Putamen (tissue), 1 donor: ENCODE measurements around the gene SH3BP4.

Experiments
- DNase-seq: peaks from one replicate; pipeline ENCODE4 v3.0.0-alpha.2; 2016; ENCODE audit warnings: low spot score

The SH3BP4 gene

DNA sequence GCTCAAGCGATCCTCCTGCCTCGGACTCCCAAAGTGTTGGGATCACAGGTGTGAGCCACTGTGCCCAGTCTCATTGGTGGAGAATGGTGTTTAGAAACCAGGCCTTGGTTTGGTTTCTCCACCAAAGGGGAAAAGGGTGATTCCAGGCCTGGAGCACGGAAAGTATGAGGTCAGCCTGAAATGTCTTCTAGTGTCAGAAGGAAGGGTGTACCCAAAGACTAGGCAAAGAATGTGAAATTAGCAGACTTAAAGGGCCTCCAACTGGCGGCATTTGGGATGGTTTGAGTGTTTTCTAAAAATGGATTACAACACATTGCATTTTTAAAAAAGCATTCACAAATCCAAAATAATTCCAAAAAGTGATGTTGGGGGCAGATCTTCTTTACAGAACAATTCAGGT lies 139.6 kb downstream of the SH3BP4 start:
- DNase-seq = no peak

DNA sequence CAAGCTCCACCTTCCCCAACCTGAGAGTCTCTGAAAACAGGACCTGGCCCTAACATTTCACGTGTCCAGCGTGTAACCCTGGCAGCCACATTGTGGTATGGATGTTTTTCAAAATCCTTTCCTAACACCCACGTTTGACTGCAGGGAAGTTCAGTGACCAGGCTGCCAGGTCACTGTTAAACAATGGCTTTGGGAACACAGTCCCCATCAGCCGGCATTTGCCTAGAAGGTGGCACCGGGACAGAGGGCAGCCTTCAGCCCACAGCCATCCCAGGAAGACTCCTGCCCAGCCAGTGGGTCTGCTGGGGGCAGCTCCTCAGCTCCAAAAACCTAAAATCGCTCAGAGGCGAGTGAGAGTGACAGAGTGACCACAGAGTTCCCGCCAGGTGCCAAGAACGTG lies 140.2 kb downstream of the SH3BP4 start:
- DNase-seq = no peak

DNA sequence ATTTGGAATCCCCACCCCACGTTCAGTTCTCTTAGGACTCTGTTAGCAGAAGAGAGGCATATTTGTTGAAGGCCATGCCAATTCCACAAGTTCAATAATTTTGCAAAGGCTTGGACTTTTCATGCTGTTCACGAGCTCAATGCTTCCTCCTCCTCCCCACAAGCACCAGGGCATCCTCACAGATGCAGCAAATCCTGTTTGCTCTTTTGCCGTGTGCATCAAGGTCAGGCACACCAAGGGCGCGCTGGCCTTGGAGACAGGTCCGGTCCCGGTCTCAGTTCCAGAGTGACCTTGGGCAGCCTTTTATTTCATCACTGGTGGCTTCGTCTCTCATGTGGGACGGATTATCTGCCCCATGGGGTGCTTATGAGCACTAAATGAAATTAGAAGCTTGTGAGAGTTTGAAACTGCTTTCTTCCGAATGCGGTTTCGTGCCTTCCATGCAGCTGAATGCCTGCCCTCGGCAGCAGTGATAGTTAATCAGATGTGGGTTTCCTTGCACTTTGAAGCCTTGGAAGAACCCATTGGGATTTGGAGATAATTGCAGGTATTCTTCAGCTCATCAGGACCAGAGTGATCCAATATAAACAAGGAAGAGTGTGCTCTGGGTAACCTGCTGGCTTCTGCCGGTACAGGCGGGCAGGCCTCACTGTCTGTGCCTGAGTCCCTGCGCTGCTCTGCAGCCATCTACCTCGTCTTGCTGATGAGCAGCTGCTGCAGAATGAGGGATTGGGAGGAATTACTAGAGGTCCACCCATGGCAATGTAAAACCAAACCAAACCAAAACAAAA lies 140.8 kb downstream of the SH3BP4 start:
- no peak for DNase-seq

DNA sequence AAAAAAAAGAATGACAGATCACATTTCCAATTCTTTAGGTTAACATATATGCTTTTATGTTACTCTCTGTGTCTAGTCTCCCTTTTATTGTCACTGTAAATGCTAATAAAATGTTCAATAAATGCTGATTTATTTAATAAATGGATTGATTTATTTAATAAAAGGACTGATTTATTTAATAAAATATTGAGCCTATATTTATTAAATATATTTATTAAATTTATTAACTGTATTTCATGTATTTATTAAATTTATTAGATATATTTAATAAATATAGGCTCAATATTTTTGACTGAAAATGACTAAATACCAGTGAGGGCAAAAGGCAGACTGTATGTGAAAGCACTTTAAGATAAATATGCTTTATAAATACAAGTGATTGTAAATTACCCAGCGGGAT lies 142.6 kb downstream of the SH3BP4 start:
- DNase-seq = no peak

DNA sequence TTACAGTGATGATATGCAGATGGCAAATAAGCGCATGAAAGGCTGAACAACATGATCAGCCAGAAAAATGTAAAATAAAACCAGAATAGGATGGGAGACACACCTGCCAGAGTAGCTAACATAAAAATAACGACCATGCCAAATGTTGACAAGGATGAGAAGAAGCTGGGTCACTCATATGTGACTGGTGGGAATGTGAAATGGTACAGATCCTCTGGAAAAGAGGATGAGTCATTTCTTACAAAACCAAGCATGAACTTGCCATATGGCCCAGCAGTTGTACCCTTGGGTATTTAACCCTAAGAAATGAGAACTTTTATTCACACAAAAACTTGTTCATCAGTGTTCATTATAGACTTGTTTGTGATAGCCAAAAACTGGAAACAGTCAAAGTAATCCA lies 143.8 kb downstream of the SH3BP4 start:
- DNase-seq = no peak

DNA sequence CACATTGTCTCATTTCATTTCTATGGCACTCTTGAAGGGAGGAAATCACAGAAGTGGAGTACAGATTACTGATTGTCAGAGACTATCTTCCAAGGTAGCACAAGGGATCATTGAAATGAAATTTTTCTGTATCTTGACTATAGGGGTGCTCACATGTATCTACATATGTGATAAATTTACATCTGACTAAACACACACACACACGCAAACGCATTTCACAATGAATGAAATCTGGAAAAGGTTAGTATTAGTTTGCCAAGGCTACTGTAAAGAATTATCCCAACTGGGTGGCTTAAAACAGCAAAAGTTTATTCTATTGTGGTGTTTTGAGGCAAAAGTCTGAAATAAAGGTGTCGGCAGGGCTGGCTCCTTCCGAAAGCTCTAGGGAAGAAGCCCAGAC lies 144.6 kb downstream of the SH3BP4 start:
- no peak for DNase-seq

DNA sequence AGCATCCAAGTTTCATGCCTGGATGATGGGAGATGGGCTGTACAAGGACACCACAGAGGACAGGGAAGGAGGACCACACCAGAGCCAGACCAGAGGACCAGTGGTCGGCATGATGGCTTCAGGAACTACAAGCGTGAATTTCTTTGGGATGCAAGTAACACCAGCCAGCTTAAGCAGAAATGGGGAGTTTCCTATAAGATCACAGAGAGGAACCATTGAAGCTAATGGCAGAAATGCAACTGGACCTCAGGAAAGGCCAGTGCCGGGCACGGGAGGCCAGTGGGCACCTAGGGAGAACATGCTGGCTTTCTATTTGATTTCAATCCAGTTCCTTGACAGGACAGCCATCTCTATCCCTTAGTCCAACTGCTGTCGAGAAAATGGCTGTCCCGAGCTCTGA lies 145.4 kb downstream of the SH3BP4 start:
- DNase-seq = no peak

DNA sequence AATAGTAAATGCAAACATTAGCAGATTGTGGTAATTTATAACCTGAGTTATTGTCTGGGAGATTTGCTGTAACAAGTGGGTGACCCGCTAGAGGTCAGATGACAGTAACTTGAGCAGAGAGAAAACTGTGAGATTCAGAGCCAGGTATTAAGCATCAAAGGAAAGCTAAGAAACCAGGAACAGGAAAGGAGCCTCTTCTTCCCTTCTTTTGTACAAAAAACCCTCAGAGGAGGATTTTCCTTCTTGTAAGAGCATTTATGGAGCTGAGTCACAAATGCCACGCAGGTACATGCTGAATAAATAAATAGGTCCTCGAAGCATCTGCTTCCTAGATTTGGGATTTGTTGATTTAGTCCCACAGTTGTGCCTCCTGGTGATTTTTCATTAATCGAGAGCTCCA lies 146.5 kb downstream of the SH3BP4 start:
- no peak for DNase-seq

DNA sequence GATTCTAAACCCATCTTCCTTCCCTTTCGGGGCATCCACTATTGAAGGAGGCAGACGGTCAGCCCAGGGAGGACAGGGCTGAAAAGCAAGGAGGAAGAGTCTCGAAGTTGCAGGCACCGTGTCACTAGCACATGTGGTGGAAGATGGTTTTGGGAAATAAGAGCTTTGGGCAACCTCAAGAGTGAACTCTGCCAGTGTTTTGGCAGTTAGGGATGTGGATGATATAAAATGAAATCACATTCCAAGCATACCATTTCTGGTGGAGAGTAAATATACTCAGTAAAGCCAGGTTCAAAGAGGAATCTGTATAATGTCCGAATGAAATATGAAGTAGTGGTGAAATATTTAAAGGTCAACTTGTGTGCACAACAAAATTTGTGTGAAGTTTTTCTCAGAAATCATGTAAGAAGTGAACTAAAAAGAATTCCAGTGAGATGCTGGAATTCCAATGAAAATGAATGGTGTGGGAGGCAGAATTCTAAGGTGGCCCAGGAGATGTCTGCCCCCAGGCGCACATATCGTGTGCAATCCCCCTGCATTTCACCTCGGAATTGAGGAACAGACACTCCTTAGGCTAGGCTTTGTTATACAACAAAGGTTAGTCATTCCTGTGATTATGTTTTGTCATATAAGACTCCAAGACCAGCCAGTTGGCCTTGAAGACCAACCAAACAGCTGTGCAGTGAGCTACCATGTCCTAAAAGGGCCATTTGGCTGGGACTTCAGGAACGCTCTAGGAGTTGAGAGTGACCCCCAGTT lies 147.1 kb downstream of the SH3BP4 start:
- no peak for DNase-seq

DNA sequence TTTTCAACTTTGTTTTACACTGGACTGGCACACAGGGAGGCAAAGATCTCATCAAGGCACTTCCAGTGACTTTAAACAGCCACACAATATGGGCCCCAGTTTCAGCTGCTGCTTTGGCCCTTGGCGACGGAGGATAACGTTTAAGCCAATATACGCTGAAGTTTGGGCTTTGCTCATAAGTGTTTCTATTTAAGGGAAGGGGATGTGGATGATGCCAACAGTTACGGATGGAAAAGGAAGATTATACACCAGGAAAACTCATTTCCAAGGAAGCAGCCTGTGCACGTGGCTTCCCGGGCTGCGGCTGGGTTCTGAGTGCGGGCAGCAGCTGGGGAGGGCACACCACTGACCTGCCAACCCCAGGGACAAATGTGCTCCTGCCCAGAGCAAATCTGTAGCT lies 151.1 kb downstream of the SH3BP4 start:
- no peak for DNase-seq
